H9 (cell line): ENCODE data around the gene ADAMTS17. TPM values are rescaled to one million over a fixed set of nuclear protein-coding genes. Genes with fewer than 3 reads are reported as not detected.

ENCODE experiments used
- DNase-seq: peaks from one replicate; pipeline ENCODE4 v3.0.0-alpha.2; 2017
- H2AFZ ChIP-seq: one replicate; pipeline ENCODE4 v1.6.1; 2013; ENCODE audit warnings: mild to moderate bottlenecking, low read length, control low read depth, moderate library complexity
- H2AK5ac ChIP-seq: 2 replicates; pipeline ENCODE4 v1.6.1; 2013; ENCODE audit warnings: low read length, control low read depth, mixed read lengths; ENCODE audit not compliant: insufficient read length
- H2BK120ac ChIP-seq: one replicate; pipeline ENCODE4 v1.6.1; 2013; ENCODE audit warnings: low read depth, mild to moderate bottlenecking, low read length, control low read depth, inconsistent platforms; ENCODE audit not compliant: poor library complexity, severe bottlenecking
- H2BK12ac ChIP-seq: 2 replicates; pipeline ENCODE4 v1.6.1; 2013; ENCODE audit warnings: low read length, control low read depth, mixed read lengths, low read depth; ENCODE audit not compliant: insufficient read length
- H2BK15ac ChIP-seq: 2 replicates; pipeline ENCODE4 v1.6.1; 2013; ENCODE audit warnings: low read depth, low read length, control low read depth
- H2BK20ac ChIP-seq: one replicate; pipeline ENCODE4 v1.6.1; 2013; ENCODE audit warnings: low read depth, mild to moderate bottlenecking, low read length, control low read depth, inconsistent platforms; ENCODE audit not compliant: poor library complexity, severe bottlenecking
- H2BK5ac ChIP-seq: 2 replicates; pipeline ENCODE4 v1.6.1; 2013; ENCODE audit warnings: low read length, control low read depth, mixed read lengths; ENCODE audit not compliant: insufficient read length
- H3K14ac ChIP-seq: 2 replicates; pipeline ENCODE4 v1.6.1; 2013; ENCODE audit warnings: low read length, control low read depth; ENCODE audit not compliant: insufficient read depth
- H3K18ac ChIP-seq: 2 replicates; pipeline ENCODE4 v1.6.1; 2013; ENCODE audit warnings: low read depth, mild to moderate bottlenecking, mixed read lengths, low read length, control low read depth; ENCODE audit not compliant: insufficient read length
- H3K23ac ChIP-seq: 2 replicates; pipeline ENCODE4 v1.6.1; 2013; ENCODE audit warnings: low read length, control low read depth, mixed read lengths, low read depth; ENCODE audit not compliant: insufficient read length
- H3K23me2 ChIP-seq: 2 replicates; pipeline ENCODE4 v1.6.1; 2013; ENCODE audit warnings: low read depth, mild to moderate bottlenecking, mixed read lengths, low read length, control low read depth; ENCODE audit not compliant: insufficient read length, poor library complexity, severe bottlenecking
- H3K27ac ChIP-seq: 2 replicates; pipeline ENCODE4 v1.5.1; 2013; ENCODE audit warnings: low read length, control low read depth, mixed read lengths, low read depth; ENCODE audit not compliant: insufficient read length
- H3K27me3 ChIP-seq: 2 replicates; pipeline ENCODE4 v1.6.1; 2013; ENCODE audit warnings: low read length, control low read depth, inconsistent platforms; ENCODE audit not compliant: insufficient read depth
- H3K4ac ChIP-seq: 2 replicates; pipeline ENCODE4 v1.6.1; 2013; ENCODE audit warnings: low read depth, mild to moderate bottlenecking, control low read depth, inconsistent platforms, low read length, moderate library complexity
- H3K4me1 ChIP-seq: 2 replicates; pipeline ENCODE4 v1.6.1; 2013; ENCODE audit warnings: low read length, control low read depth, inconsistent platforms; ENCODE audit not compliant: insufficient read depth
- H3K4me2 ChIP-seq: 2 replicates; pipeline ENCODE4 v1.6.1; 2013; ENCODE audit warnings: low read length, control low read depth, mixed read lengths; ENCODE audit not compliant: insufficient read length, insufficient read depth
- H3K56ac ChIP-seq: 2 replicates; pipeline ENCODE4 v1.6.1; 2013; ENCODE audit warnings: low read depth, mild to moderate bottlenecking, mixed read lengths, low read length, control low read depth; ENCODE audit not compliant: insufficient read length
- H3K79me1 ChIP-seq: 2 replicates; pipeline ENCODE4 v1.6.1; 2013; ENCODE audit warnings: low read depth, mild to moderate bottlenecking, moderate library complexity, low read length, control low read depth, inconsistent platforms; ENCODE audit not compliant: insufficient read depth, poor library complexity, severe bottlenecking
- H3K79me2 ChIP-seq: 2 replicates; pipeline ENCODE4 v1.6.1; 2013; ENCODE audit warnings: low read length, control low read depth, inconsistent platforms; ENCODE audit not compliant: insufficient read depth
- H3K9ac ChIP-seq: 2 replicates; pipeline ENCODE4 v1.6.1; 2013; ENCODE audit warnings: low read length, control low read depth, mixed read lengths; ENCODE audit not compliant: insufficient read length; ENCODE audit errors: extremely low read depth
- H3K9me3 ChIP-seq: one replicate; pipeline ENCODE4 v1.6.1; 2013; ENCODE audit warnings: low read depth, low read length, inconsistent platforms; ENCODE audit not compliant: control insufficient read depth
- H3T11ph ChIP-seq: one replicate; pipeline ENCODE4 v1.6.1; 2013; ENCODE audit warnings: mild to moderate bottlenecking, low read length, control low read depth, inconsistent platforms
- H4K20me1 ChIP-seq: one replicate; pipeline ENCODE4 v1.6.1; 2013; ENCODE audit not compliant: control insufficient read depth, insufficient read length, insufficient read depth
- H4K5ac ChIP-seq: 2 replicates; pipeline ENCODE4 v1.6.1; 2013; ENCODE audit warnings: low read depth, mild to moderate bottlenecking, mixed read lengths, low read length, control low read depth; ENCODE audit not compliant: insufficient read length
- H4K8ac ChIP-seq: replicated peaks from 2 replicates; pipeline ENCODE4 v1.6.1; 2013; ENCODE audit warnings: low read length, control low read depth, mixed read lengths, low read depth; ENCODE audit not compliant: insufficient read length
- H4K91ac ChIP-seq: 2 replicates; pipeline ENCODE4 v1.6.1; 2013; ENCODE audit warnings: low read depth, mild to moderate bottlenecking, moderate library complexity, mixed read lengths, low read length, control low read depth; ENCODE audit not compliant: insufficient read length
- H3K27ac Mint-ChIP-seq, 3 experiments: 2 replicates in 2 of 3; 3 replicates in 1 of 3; pipeline ENCODE4 v1.8.0; 2020 to 2021; ENCODE audit warnings: mixed read lengths in 3 of 3, mild to moderate bottlenecking in 1 of 3, moderate library complexity in 1 of 3
- H3K27me3 Mint-ChIP-seq: 2 replicates; pipeline ENCODE4 v1.8.0; 2021; ENCODE audit warnings: low read depth, mild to moderate bottlenecking, moderate library complexity, mixed read lengths
- H3K36me3 Mint-ChIP-seq, 3 experiments: 2 replicates in 2 of 3; 3 replicates in 1 of 3; pipeline ENCODE4 v1.8.0; 2020 to 2021; ENCODE audit warnings: low read depth in 3 of 3, mixed read lengths in 3 of 3; ENCODE audit not compliant: insufficient read depth in 1 of 3
- H3K4me1 Mint-ChIP-seq, 2 experiments: 2 replicates each; pipeline ENCODE4 v1.8.0; 2020; ENCODE audit warnings: mixed read lengths in 2 of 2
- H3K4me3 Mint-ChIP-seq, 2 experiments: 2 replicates in 1 of 2; 3 replicates in 1 of 2; pipeline ENCODE4 v1.8.0; 2020 to 2021; ENCODE audit warnings: mild to moderate bottlenecking in 2 of 2, mixed read lengths in 2 of 2, moderate library complexity in 1 of 2
- H3K9me3 Mint-ChIP-seq, 2 experiments: 2 replicates in 1 of 2; 3 replicates in 1 of 2; pipeline ENCODE4 v1.8.0; 2020; ENCODE audit warnings: mild to moderate bottlenecking in 2 of 2, mixed read lengths in 2 of 2, moderate library complexity in 1 of 2
- CTCF ChIP-seq: fragments of 200-600 bp; sonication (generic); conservative IDR thresholded peaks from 3 replicates; pipeline ENCODE4 v1.8.0; 2021; ENCODE audit warnings: antibody characterized with exemption, mild to moderate bottlenecking
- WGBS: extraction: QIAGEN DNeasy Blood & Tissue Kit; methylation state at CpG from one replicate; pipeline ENCODE4 v1.1.7; 2013; ENCODE audit warnings: missing lambda C conversion rate, low lambda C conversion rate, mixed read lengths; ENCODE audit not compliant: insufficient read length; ENCODE audit errors: extremely low coverage; 5-methylcytosine and 5-hydroxymethylcytosine counted together
- total RNA-seq: library from RNA; stranded (reverse); gene quantifications from 2 replicates; pipeline ENCODE4 v1.2.1, GENCODE V29; 2021

The ADAMTS17 gene
- total RNA-seq, 1 experiment from 2014 or later, result 2.9 TPM

GRCh38 chr15:100266166-100266565, 75.6 kb downstream of the ADAMTS17 start:
- Mint-ChIP-seq H3K4me3 (no peak overlapping the region), H3K36me3 (peaks cover 2 to 5% (median 3%) of the 10 kb centered on the region in 3 experiments; a peak in 4 of 7 replicates), H3K9me3 (peaks cover 4 to 10% of the 10 kb centered on the region in 2 experiments; a peak in 4 of 5 replicates), H3K4me1 (peaks cover 2% of the 10 kb centered on the region in 2 experiments; a peak in 2 of 4 replicates), H3K27me3 (peaks cover 5% of the 10 kb centered on the region), H3K27ac (peak overlapping the region in 1 of 3 experiments; percentile 68; a peak in 2 of 7 replicates)
- Histone ChIP-seq H3K56ac (no peak overlapping the region), H2AK5ac (no peak overlapping the region), H3K9me3 (no peaks in the 10 kb centered on the region), H2BK15ac (no peak overlapping the region), H3K4me1 (no peaks in the 10 kb centered on the region), H3K4me2 (no peak overlapping the region), H4K8ac (no peak overlapping the region), H3K79me1 (no peaks in the 10 kb centered on the region), H3K23me2 (no peaks in the 10 kb centered on the region), H3T11ph (no peak overlapping the region), H2AFZ (no peak overlapping the region), H3K14ac (no peak overlapping the region), H3K27me3 (no peaks in the 10 kb centered on the region), H2BK12ac (no peak overlapping the region), H3K79me2 (no peaks in the 10 kb centered on the region), H4K5ac (no peak overlapping the region), H2BK20ac (no peak overlapping the region), H2BK5ac (no peak overlapping the region), H4K20me1 (no peaks in the 10 kb centered on the region), H3K27ac (no peak overlapping the region), H3K9ac (no peak overlapping the region), H3K23ac (no peak overlapping the region), H3K4ac (no peak overlapping the region), H2BK120ac (no peak overlapping the region), H4K91ac (no peak overlapping the region), H3K18ac (no peak overlapping the region)
- TF ChIP-seq CTCF, result no peak
- no peak for DNase-seq
- no CpG with 5 or more reads among the region's 10 CpGs for WGBS
